CD4-positive, alpha-beta T cell (primary cell): ENCODE measurements around the gene GDF9. TPM values are rescaled to one million over a fixed set of nuclear protein-coding genes. Genes with fewer than 3 reads are reported as not detected.

Source experiments
- ATAC-seq: fragments of 200-7000 bp; cut with Tn5 transposase; one replicate; pipeline ENCODE4 v1.10.0; 2022; ENCODE audit warnings: mild to moderate bottlenecking; ENCODE audit not compliant: poor library complexity
- CTCF ChIA-PET: fragments of 350-600 bp; sonication (Branson Sonifier 250); formaldehyde crosslinking; loops from one replicate; lab custom pipeline; 2021; ENCODE audit warnings: antibody characterized with exemption, inconsistent platforms; lab: Charles Lee
- POLR2A ChIA-PET: fragments of 350-600 bp; sonication (Branson Sonifier 250); formaldehyde crosslinking; loops from one replicate; lab custom pipeline; 2021; ENCODE audit warnings: antibody characterized with exemption, inconsistent platforms; lab: Charles Lee
- DNase-seq, 14 experiments: peaks; one replicate each; pipeline ENCODE4 v3.0.0-alpha.2; 2013 to 2020; ENCODE audit warnings: mixed read lengths in 2 of 14
- H3K27ac ChIP-seq, 2 donors: one replicate each; pipeline versions ENCODE4 v1.5.1 to v1.7.0; 2013; ENCODE audit warnings: low read length in 2 of 2, low read depth in 1 of 2, mild to moderate bottlenecking in 1 of 2
- H3K27me3 ChIP-seq, 2 experiments: 1 replicate in 1 of 2; 2 replicates in 1 of 2; pipeline versions ENCODE4 v1.6.1 to v1.7.0; 2013; ENCODE audit warnings: low read length in 2 of 2, control low read depth in 1 of 2, mild to moderate bottlenecking in 1 of 2, moderate library complexity in 1 of 2; ENCODE audit not compliant: insufficient read depth in 2 of 2, control insufficient read depth in 1 of 2
- H3K36me3 ChIP-seq: one replicate; pipeline ENCODE4 v1.6.1; 2013; ENCODE audit warnings: low read length, control low read depth; ENCODE audit not compliant: insufficient read depth
- H3K4me1 ChIP-seq: one replicate; pipeline ENCODE4 v1.6.1; 2013; ENCODE audit warnings: low read length, control low read depth; ENCODE audit not compliant: insufficient read depth
- H3K4me3 ChIP-seq: one replicate; pipeline ENCODE4 v1.5.1; 2013; ENCODE audit warnings: mild to moderate bottlenecking, low read length, moderate library complexity
- H3K9me3 ChIP-seq, 2 experiments: 1 replicate in 1 of 2; 2 replicates in 1 of 2; pipeline versions ENCODE4 v1.6.1 to v1.7.0; 2013; ENCODE audit warnings: low read length in 2 of 2, mild to moderate bottlenecking in 2 of 2, control low read depth in 1 of 2, moderate library complexity in 1 of 2; ENCODE audit not compliant: control insufficient read depth in 1 of 2, insufficient read depth in 1 of 2
- H3K27ac Mint-ChIP-seq: one replicate; pipeline ENCODE4 v1.8.0; 2020; ENCODE audit warnings: mixed read lengths
- H3K27me3 Mint-ChIP-seq: one replicate; pipeline ENCODE4 v1.8.0; 2021; ENCODE audit warnings: mixed read lengths
- H3K36me3 Mint-ChIP-seq: one replicate; pipeline ENCODE4 v1.8.0; 2021; ENCODE audit warnings: low read depth, mixed read lengths
- H3K4me1 Mint-ChIP-seq: one replicate; pipeline ENCODE4 v1.8.0; 2021; ENCODE audit warnings: low read depth, mixed read lengths
- H3K4me3 Mint-ChIP-seq: one replicate; pipeline ENCODE4 v1.8.0; 2020; ENCODE audit warnings: mild to moderate bottlenecking, mixed read lengths
- H3K9me3 Mint-ChIP-seq: one replicate; pipeline ENCODE4 v1.8.0; 2020; ENCODE audit warnings: mixed read lengths
- CTCF ChIP-seq: fragments of 200-600 bp; IDR thresholded peaks from one replicate; pipeline ENCODE4 v1.8.0; 2022; ENCODE audit warnings: antibody characterized with exemption, mild to moderate bottlenecking
- intact Hi-C, 2 experiments: fragments of 100-400 bp; cut with DNase I in 1 of 2; cut with micrococcal nuclease in 1 of 2; formaldehyde crosslinking; loops; one replicate each; pipeline versions ENCODE4 v1.15.1 to v1.9.0; 2023 to 2025; cut with DNase I, micrococcal nuclease
- total RNA-seq, 174 experiments: library from RNA in 2 of 174; stranded (reverse) in 2 of 174; gene quantifications; one replicate each; pipeline ENCODE4 v1.2.3 and lab custom pipeline; 2021 to 2026

Gene GDF9
- total RNA-seq, 2 experiments from 2014 or later = 0.91 to 1.6 TPM

- H3K4me1 ChIP-seq = peaks cover under 1% of the 10 kb centered on the region
- no peaks in the 10 kb centered on the region for H3K27me3 ChIP-seq
- no peaks in the 10 kb centered on the region for H3K9me3 ChIP-seq
- no peak for TF ChIP-seq CTCF
- H3K36me3 Mint-ChIP-seq = peaks cover 58% of the 10 kb centered on the region
- ChIA-PET POLR2A (no interaction called here), CTCF (no interaction called here)
- H3K27ac Mint-ChIP-seq = peak overlapping the region; percentile 71
- no peak overlapping the region for H3K4me3 Mint-ChIP-seq
- no peak overlapping the region for H3K27ac ChIP-seq
- ATAC-seq (no peak), DNase-seq (no peak)
- H3K4me3 ChIP-seq = no peak overlapping the region
- peaks cover 10% of the 10 kb centered on the region for H3K4me1 Mint-ChIP-seq
- H3K9me3 Mint-ChIP-seq = no peaks in the 10 kb centered on the region
- peaks cover 29% of the 10 kb centered on the region for H3K36me3 ChIP-seq
- H3K27me3 Mint-ChIP-seq = no peaks in the 10 kb centered on the region
- intact Hi-C loops = no loop called here
These were observed 6.5 kb upstream of the GDF9 start for GRCh38 chr5:132872788-132873118.

- ChIA-PET POLR2A (interaction anchor here (1.2 kb wide), 1 partner anchor 91 kb away, joined by 5 read pairs; no protein-coding TSS in a partner anchor), CTCF (no interaction called here)
- DNase-seq (no peak), ATAC-seq (no peak)
- no peak overlapping the region for H3K27ac ChIP-seq
- peaks cover 11% of the 10 kb centered on the region for H3K4me1 ChIP-seq
- Mint-ChIP-seq H3K4me1 (peaks cover 19% of the 10 kb centered on the region), H3K36me3 (peaks cover 58% of the 10 kb centered on the region), H3K9me3 (no peaks in the 10 kb centered on the region), H3K4me3 (no peak overlapping the region), H3K27me3 (no peaks in the 10 kb centered on the region), H3K27ac (peak overlapping the region; percentile 39)
- no peak overlapping the region for H3K4me3 ChIP-seq
- peaks cover 32% of the 10 kb centered on the region for H3K36me3 ChIP-seq
- no peaks in the 10 kb centered on the region for H3K27me3 ChIP-seq
- intact Hi-C loops = no loop called here
- no peaks in the 10 kb centered on the region for H3K9me3 ChIP-seq
- no peak for TF ChIP-seq CTCF
These were observed 5.4 kb upstream of the GDF9 start for GRCh38 chr5:132871459-132872284.

GRCh38 chr5:132870801-132871200 lies 4.5 kb upstream of the GDF9 start:
- H3K9me3 ChIP-seq = no peaks in the 10 kb centered on the region
- H3K27ac ChIP-seq = no peak overlapping the region
- peak overlapping the region; percentile 39 for H3K27ac Mint-ChIP-seq

More at GRCh38 chr5:132870801-132871200, 4.5 kb upstream of the GDF9 start:
- DNase-seq (no peak), ATAC-seq (no peak)
- Histone ChIP-seq H3K36me3 (peaks cover 32% of the 10 kb centered on the region), H3K27me3 (no peaks in the 10 kb centered on the region), H3K4me1 (peaks cover 19% of the 10 kb centered on the region), H3K4me3 (no peak overlapping the region)
- ChIA-PET CTCF (no interaction called here), POLR2A (interaction anchor here (1.2 kb wide), 2 partner anchors 41 to 92 kb away, joined by 3 to 5 read pairs; no protein-coding TSS in a partner anchor)
- Mint-ChIP-seq H3K9me3 (no peaks in the 10 kb centered on the region), H3K27me3 (no peaks in the 10 kb centered on the region), H3K36me3 (peaks cover 59% of the 10 kb centered on the region), H3K4me1 (peaks cover 25% of the 10 kb centered on the region), H3K4me3 (peak overlapping the region; percentile 20)
- intact Hi-C loops = no loop called here
- TF ChIP-seq CTCF = no peak
